Measurements from ENCODE around the gene TCF4.

Gene TCF4

GRCh38 chr18:55224086-55224625, 363.8 kb downstream of the TCF4 start:
- no peaks in the 10 kb centered on the region for H3K4me1 ChIP-seq (ENCODE audit: control insufficient read depth in 1 of 2, insufficient read depth in 2 of 2, low read length in 2 of 2)
- H3K9me3 ChIP-seq (ENCODE audit: control insufficient read depth in 1 of 2, low read length in 2 of 2) = no peaks in the 10 kb centered on the region
- peaks cover 0 to 6% of the 10 kb centered on the region in 2 donors for H3K36me3 ChIP-seq (ENCODE audit: control insufficient read depth in 1 of 2, insufficient read depth in 2 of 2, low read length in 2 of 2)
- H3K27ac ChIP-seq (ENCODE audit: low read depth, low read length) = no peak overlapping the region
- H3K4me3 ChIP-seq (ENCODE audit: low read depth in 1 of 2, low read length in 2 of 2) = no peak overlapping the region
- H3K27me3 ChIP-seq (ENCODE audit: control insufficient read depth in 1 of 2, insufficient read depth in 2 of 2, low read length in 2 of 2) = no peaks in the 10 kb centered on the region
- no peak overlapping the region for H3K9ac ChIP-seq (ENCODE audit: low read depth in 1 of 2, low read length in 2 of 2)

- no peaks in the 10 kb centered on the region for H3K4me1 ChIP-seq (ENCODE audit: control insufficient read depth in 1 of 2, insufficient read depth in 2 of 2, low read length in 2 of 2)
- no peaks in the 10 kb centered on the region for H3K36me3 ChIP-seq (ENCODE audit: control insufficient read depth in 1 of 2, insufficient read depth in 2 of 2, low read length in 2 of 2)
- H3K27ac ChIP-seq (ENCODE audit: low read depth, low read length) = no peak overlapping the region
- no peaks in the 10 kb centered on the region for H3K27me3 ChIP-seq (ENCODE audit: control insufficient read depth in 1 of 2, insufficient read depth in 2 of 2, low read length in 2 of 2)
- H3K9me3 ChIP-seq (ENCODE audit: control insufficient read depth in 1 of 2, low read length in 2 of 2) = no peaks in the 10 kb centered on the region
- no peak overlapping the region for H3K9ac ChIP-seq (ENCODE audit: low read depth in 1 of 2, low read length in 2 of 2)
- no peak overlapping the region for H3K4me3 ChIP-seq (ENCODE audit: low read depth in 1 of 2, low read length in 2 of 2)
These were observed 366.4 kb downstream of the TCF4 start for GRCh38 chr18:55221622-55222021.

- Histone ChIP-seq H3K4me3 (ENCODE audit: low read depth in 1 of 2, low read length in 2 of 2) (no peak overlapping the region), H3K27ac (ENCODE audit: low read depth, low read length) (no peak overlapping the region), H3K9me3 (ENCODE audit: control insufficient read depth in 1 of 2, low read length in 2 of 2) (no peaks in the 10 kb centered on the region), H3K9ac (ENCODE audit: low read depth in 1 of 2, low read length in 2 of 2) (no peak overlapping the region), H3K27me3 (ENCODE audit: control insufficient read depth in 1 of 2, insufficient read depth in 2 of 2, low read length in 2 of 2) (no peaks in the 10 kb centered on the region), H3K4me1 (ENCODE audit: control insufficient read depth in 1 of 2, insufficient read depth in 2 of 2, low read length in 2 of 2) (no peaks in the 10 kb centered on the region), H3K36me3 (ENCODE audit: control insufficient read depth in 1 of 2, insufficient read depth in 2 of 2, low read length in 2 of 2) (no peaks in the 10 kb centered on the region)
These were observed 367.5 kb downstream of the TCF4 start for GRCh38 chr18:55220523-55220922.

- Histone ChIP-seq H3K36me3 (ENCODE audit: control insufficient read depth in 1 of 2, insufficient read depth in 2 of 2, low read length in 2 of 2) (no peaks in the 10 kb centered on the region), H3K4me3 (ENCODE audit: low read depth in 1 of 2, low read length in 2 of 2) (no peak overlapping the region), H3K27ac (ENCODE audit: low read depth, low read length) (no peak overlapping the region), H3K9me3 (ENCODE audit: control insufficient read depth in 1 of 2, low read length in 2 of 2) (no peaks in the 10 kb centered on the region), H3K9ac (ENCODE audit: low read depth in 1 of 2, low read length in 2 of 2) (no peak overlapping the region), H3K27me3 (ENCODE audit: control insufficient read depth in 1 of 2, insufficient read depth in 2 of 2, low read length in 2 of 2) (no peaks in the 10 kb centered on the region), H3K4me1 (ENCODE audit: control insufficient read depth in 1 of 2, insufficient read depth in 2 of 2, low read length in 2 of 2) (no peaks in the 10 kb centered on the region)
These were observed 368.2 kb downstream of the TCF4 start for GRCh38 chr18:55219823-55220222.

GRCh38 chr18:55219059-55219458, 368.9 kb downstream of the TCF4 start:
- H3K4me3 ChIP-seq (ENCODE audit: low read depth in 1 of 2, low read length in 2 of 2) = no peak overlapping the region
- H3K27ac ChIP-seq (ENCODE audit: low read depth, low read length) = no peak overlapping the region
- H3K4me1 ChIP-seq (ENCODE audit: control insufficient read depth in 1 of 2, insufficient read depth in 2 of 2, low read length in 2 of 2) = no peaks in the 10 kb centered on the region
- no peaks in the 10 kb centered on the region for H3K36me3 ChIP-seq (ENCODE audit: control insufficient read depth in 1 of 2, insufficient read depth in 2 of 2, low read length in 2 of 2)
- H3K9ac ChIP-seq (ENCODE audit: low read depth in 1 of 2, low read length in 2 of 2) = no peak overlapping the region
- H3K27me3 ChIP-seq (ENCODE audit: control insufficient read depth in 1 of 2, insufficient read depth in 2 of 2, low read length in 2 of 2) = no peaks in the 10 kb centered on the region
- no peaks in the 10 kb centered on the region for H3K9me3 ChIP-seq (ENCODE audit: control insufficient read depth in 1 of 2, low read length in 2 of 2)

GRCh38 chr18:55214969-55215368, 373.0 kb downstream of the TCF4 start:
- Histone ChIP-seq H3K9ac (ENCODE audit: low read depth in 1 of 2, low read length in 2 of 2) (no peak overlapping the region), H3K27me3 (ENCODE audit: control insufficient read depth in 1 of 2, insufficient read depth in 2 of 2, low read length in 2 of 2) (no peaks in the 10 kb centered on the region), H3K27ac (ENCODE audit: low read depth, low read length) (no peak overlapping the region), H3K36me3 (ENCODE audit: control insufficient read depth in 1 of 2, insufficient read depth in 2 of 2, low read length in 2 of 2) (no peaks in the 10 kb centered on the region), H3K4me3 (ENCODE audit: low read depth in 1 of 2, low read length in 2 of 2) (no peak overlapping the region), H3K4me1 (ENCODE audit: control insufficient read depth in 1 of 2, insufficient read depth in 2 of 2, low read length in 2 of 2) (no peaks in the 10 kb centered on the region), H3K9me3 (ENCODE audit: control insufficient read depth in 1 of 2, low read length in 2 of 2) (no peaks in the 10 kb centered on the region)

GRCh38 chr18:55214534-55214933, 373.5 kb downstream of the TCF4 start:
- Histone ChIP-seq H3K4me1 (ENCODE audit: control insufficient read depth in 1 of 2, insufficient read depth in 2 of 2, low read length in 2 of 2) (no peaks in the 10 kb centered on the region), H3K27ac (ENCODE audit: low read depth, low read length) (no peak overlapping the region), H3K9ac (ENCODE audit: low read depth in 1 of 2, low read length in 2 of 2) (no peak overlapping the region)

GRCh38 chr18:55213586-55213985, 374.4 kb downstream of the TCF4 start:
- no peak overlapping the region for H3K27ac ChIP-seq (ENCODE audit: low read depth, low read length)
- no peak overlapping the region for H3K9ac ChIP-seq (ENCODE audit: low read depth in 1 of 2, low read length in 2 of 2)
- H3K36me3 ChIP-seq (ENCODE audit: control insufficient read depth in 1 of 2, insufficient read depth in 2 of 2, low read length in 2 of 2) = no peaks in the 10 kb centered on the region
- H3K4me1 ChIP-seq (ENCODE audit: control insufficient read depth in 1 of 2, insufficient read depth in 2 of 2, low read length in 2 of 2) = no peaks in the 10 kb centered on the region
- no peak overlapping the region for H3K4me3 ChIP-seq (ENCODE audit: low read depth in 1 of 2, low read length in 2 of 2)
- H3K9me3 ChIP-seq (ENCODE audit: control insufficient read depth in 1 of 2, low read length in 2 of 2) = no peaks in the 10 kb centered on the region
- H3K27me3 ChIP-seq (ENCODE audit: control insufficient read depth in 1 of 2, insufficient read depth in 2 of 2, low read length in 2 of 2) = no peaks in the 10 kb centered on the region

More at GRCh38 chr18:55214534-55214933, 373.5 kb downstream of the TCF4 start:
- no peaks in the 10 kb centered on the region for H3K36me3 ChIP-seq (ENCODE audit: control insufficient read depth in 1 of 2, insufficient read depth in 2 of 2, low read length in 2 of 2)
- H3K9me3 ChIP-seq (ENCODE audit: control insufficient read depth in 1 of 2, low read length in 2 of 2) = no peaks in the 10 kb centered on the region
- H3K4me3 ChIP-seq (ENCODE audit: low read depth in 1 of 2, low read length in 2 of 2) = no peak overlapping the region
- no peaks in the 10 kb centered on the region for H3K27me3 ChIP-seq (ENCODE audit: control insufficient read depth in 1 of 2, insufficient read depth in 2 of 2, low read length in 2 of 2)

GRCh38 chr18:55206927-55207326, 381.1 kb downstream of the TCF4 start:
- no peaks in the 10 kb centered on the region for H3K27me3 ChIP-seq (ENCODE audit: control insufficient read depth in 1 of 2, insufficient read depth in 2 of 2, low read length in 2 of 2)
- no peaks in the 10 kb centered on the region for H3K4me1 ChIP-seq (ENCODE audit: control insufficient read depth in 1 of 2, insufficient read depth in 2 of 2, low read length in 2 of 2)
- H3K27ac ChIP-seq (ENCODE audit: low read depth, low read length) = no peak overlapping the region
- H3K36me3 ChIP-seq (ENCODE audit: control insufficient read depth in 1 of 2, insufficient read depth in 2 of 2, low read length in 2 of 2) = no peaks in the 10 kb centered on the region
- H3K9ac ChIP-seq (ENCODE audit: low read depth in 1 of 2, low read length in 2 of 2) = no peak overlapping the region
- peaks cover 0 to 5% of the 10 kb centered on the region in 2 donors for H3K9me3 ChIP-seq (ENCODE audit: control insufficient read depth in 1 of 2, low read length in 2 of 2)
- no peak overlapping the region for H3K4me3 ChIP-seq (ENCODE audit: low read depth in 1 of 2, low read length in 2 of 2)

GRCh38 chr18:55202232-55202917, 385.6 kb downstream of the TCF4 start:
- no peaks in the 10 kb centered on the region for H3K27me3 ChIP-seq (ENCODE audit: control insufficient read depth in 1 of 2, insufficient read depth in 2 of 2, low read length in 2 of 2)

More at GRCh38 chr18:55202232-55202917, 385.6 kb downstream of the TCF4 start:
- H3K9me3 ChIP-seq (ENCODE audit: control insufficient read depth in 1 of 2, low read length in 2 of 2) = peaks cover 0 to 5% of the 10 kb centered on the region in 2 donors
- H3K9ac ChIP-seq (ENCODE audit: low read depth in 1 of 2, low read length in 2 of 2) = no peak overlapping the region
- H3K4me1 ChIP-seq (ENCODE audit: control insufficient read depth in 1 of 2, insufficient read depth in 2 of 2, low read length in 2 of 2) = no peaks in the 10 kb centered on the region
- no peaks in the 10 kb centered on the region for H3K36me3 ChIP-seq (ENCODE audit: control insufficient read depth in 1 of 2, insufficient read depth in 2 of 2, low read length in 2 of 2)
- H3K27ac ChIP-seq (ENCODE audit: low read depth, low read length) = no peak overlapping the region
- H3K4me3 ChIP-seq (ENCODE audit: low read depth in 1 of 2, low read length in 2 of 2) = no peak overlapping the region

All from duodenal mucosa (tissue), 2 donors.